Adrenal gland (tissue), 5 donors: ENCODE results near the gene GCH1.

Source experiments
- CTCF ChIP-seq, 6 experiments: fragments of 450-650 bp in 4 of 6; fragments of 200-600 bp in 2 of 6; sonication (generic) in 1 of 6; IDR thresholded peaks; 1 replicate in 5 of 6; 2 replicates in 1 of 6; pipeline versions ENCODE4 v1.5.1 to v1.8.0; 2016 to 2021; ENCODE audit warnings: antibody characterized with exemption in 6 of 6, mild to moderate bottlenecking in 2 of 6, moderate library complexity in 1 of 6
- POLR2A ChIP-seq, 2 donors: fragments of 450-650 bp; IDR thresholded peaks; one replicate each; pipeline ENCODE4 v1.6.1; 2017; ENCODE audit warnings: antibody characterized with exemption in 2 of 2, mild to moderate bottlenecking in 2 of 2, moderate library complexity in 1 of 2
- donor health status: DM: no; HTN: no; CAD: no.

GRCh38 chr14:54909817-54910558 lies 7.4 kb upstream of the GCH1 start:
- TF ChIP-seq CTCF (IDR thresholded peaks at IDR 0.05) (no peak), POLR2A (IDR thresholded peaks at IDR 0.05) (no peak)
